Activated CD4-positive, alpha-beta T cell treated with anti-CD3 and anti-CD28 coated beads, Interleukin-2, amount 50 U/mL, for 1 hour (primary cell): Measurements from ENCODE around the gene TUBGCP2.

Experiments used
- DNase-seq: peaks from one replicate; pipeline ENCODE4 v3.0.0-alpha.2; 2020

Gene TUBGCP2, protein sequence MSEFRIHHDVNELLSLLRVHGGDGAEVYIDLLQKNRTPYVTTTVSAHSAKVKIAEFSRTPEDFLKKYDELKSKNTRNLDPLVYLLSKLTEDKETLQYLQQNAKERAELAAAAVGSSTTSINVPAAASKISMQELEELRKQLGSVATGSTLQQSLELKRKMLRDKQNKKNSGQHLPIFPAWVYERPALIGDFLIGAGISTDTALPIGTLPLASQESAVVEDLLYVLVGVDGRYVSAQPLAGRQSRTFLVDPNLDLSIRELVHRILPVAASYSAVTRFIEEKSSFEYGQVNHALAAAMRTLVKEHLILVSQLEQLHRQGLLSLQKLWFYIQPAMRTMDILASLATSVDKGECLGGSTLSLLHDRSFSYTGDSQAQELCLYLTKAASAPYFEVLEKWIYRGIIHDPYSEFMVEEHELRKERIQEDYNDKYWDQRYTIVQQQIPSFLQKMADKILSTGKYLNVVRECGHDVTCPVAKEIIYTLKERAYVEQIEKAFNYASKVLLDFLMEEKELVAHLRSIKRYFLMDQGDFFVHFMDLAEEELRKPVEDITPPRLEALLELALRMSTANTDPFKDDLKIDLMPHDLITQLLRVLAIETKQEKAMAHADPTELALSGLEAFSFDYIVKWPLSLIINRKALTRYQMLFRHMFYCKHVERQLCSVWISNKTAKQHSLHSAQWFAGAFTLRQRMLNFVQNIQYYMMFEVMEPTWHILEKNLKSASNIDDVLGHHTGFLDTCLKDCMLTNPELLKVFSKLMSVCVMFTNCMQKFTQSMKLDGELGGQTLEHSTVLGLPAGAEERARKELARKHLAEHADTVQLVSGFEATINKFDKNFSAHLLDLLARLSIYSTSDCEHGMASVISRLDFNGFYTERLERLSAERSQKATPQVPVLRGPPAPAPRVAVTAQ

DNA sequence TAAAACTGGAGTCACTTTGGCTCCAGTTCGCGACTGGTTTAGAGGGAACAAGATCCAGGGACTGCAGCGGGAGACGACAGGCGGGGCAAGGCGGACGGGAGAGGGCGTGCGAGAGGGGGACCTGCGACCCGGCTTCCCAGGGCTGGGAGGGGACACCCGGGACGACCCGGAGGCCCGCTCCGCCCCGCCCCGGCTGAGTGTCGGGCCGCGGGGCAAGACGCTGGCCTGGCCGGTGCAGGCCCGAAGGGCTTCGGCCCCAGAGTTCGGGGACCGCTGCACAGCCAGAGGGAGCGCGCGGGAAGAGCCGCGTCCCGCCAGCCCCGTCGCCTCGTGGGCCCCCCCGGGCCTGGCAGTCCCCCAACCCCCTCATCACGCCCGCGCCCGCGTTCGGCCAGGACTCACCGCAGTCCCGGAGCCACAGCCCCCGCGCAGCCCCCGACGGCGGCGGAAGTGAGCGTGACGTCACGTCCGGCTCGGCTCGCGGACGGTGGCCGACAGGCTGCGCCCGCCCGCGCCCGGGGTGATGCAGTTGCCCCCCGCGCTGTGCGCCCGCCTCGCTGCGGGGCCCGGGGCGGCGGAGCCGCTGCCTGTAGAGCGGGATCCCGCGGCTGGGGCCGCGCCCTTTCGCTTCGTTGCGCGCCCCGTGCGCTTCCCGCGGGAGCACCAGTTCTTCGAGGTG, at the start of gene TUBGCP2, which contains the start of gene ZNF511:
TUBGCP2 (minus strand) TSS at position 452 of the 679 bp plus-strand sequence. CDS start 5,931 bp downstream, outside the sequence.
ZNF511 (plus strand) TSS at position 494 of the 679 bp plus-strand sequence; CDS start at position 524, 30 bp downstream.
- DNase-seq, result peak; percentile 88

GRCh38 chr10:133357285-133358161, 48.9 kb upstream of the TUBGCP2 start, which contains the start of gene FUOM:
Gene FUOM (minus strand): TSS chr10:133358019. CDS start chr10:133358007, 12 bp downstream.
- DNase-seq, result peak; percentile 63

DNA sequence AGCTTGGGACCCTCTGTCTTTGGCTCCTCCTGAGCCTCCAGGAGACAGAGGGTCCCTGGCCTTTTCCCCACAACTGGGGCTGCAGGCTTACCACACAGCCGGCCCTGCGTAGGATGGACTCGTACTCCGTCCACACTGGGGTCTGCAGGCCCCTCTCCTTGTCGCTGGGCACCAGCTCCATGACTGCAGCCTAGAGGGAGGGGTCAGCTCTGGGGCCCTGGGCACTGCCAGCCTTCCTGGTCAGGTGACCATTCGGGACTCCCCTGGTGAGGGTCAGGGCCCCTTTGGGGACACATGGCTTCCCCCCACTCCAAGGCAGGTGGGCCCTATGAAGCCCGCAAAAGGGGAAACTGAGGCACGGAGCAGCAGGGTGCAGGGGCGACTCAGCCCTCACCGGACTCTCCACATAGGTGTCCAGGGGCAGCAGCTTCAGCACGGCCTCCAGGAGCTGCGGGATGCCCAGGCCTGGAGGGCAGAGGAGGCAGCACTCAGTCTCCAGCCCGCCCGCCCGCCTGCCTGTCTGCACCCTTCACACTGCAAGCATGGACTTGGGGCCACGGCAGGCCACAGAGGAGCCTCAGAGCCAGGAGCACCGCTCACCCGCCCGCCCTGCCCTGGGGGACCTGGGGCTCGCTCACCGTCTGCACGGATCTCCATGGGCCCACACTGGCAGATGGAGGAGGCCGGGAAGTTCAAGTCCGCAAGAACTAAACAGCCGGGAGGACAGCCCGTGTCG, 48.0 kb upstream of the TUBGCP2 start:
- DNase-seq, result no peak

DNA sequence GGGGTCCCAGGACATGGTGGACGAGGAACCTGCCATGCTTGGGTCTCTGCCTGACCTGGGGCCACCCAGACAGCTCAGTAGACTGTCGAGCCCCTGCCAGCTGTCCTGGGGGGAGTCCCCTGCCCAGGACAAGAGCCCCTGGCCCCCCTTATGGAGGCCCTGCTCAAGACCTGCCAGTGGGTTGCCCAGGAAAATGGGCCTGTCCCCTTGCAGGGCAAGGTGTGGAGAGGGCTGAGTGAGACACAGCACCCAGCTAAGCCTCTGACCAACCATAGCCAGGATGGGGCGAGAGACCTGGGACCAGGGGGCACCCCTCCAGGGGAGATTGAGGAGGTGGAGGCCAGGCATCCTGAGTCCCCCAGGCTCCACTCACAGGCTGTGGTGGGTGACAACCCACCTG, 47.3 kb upstream of the TUBGCP2 start:
- no peak for DNase-seq

DNA sequence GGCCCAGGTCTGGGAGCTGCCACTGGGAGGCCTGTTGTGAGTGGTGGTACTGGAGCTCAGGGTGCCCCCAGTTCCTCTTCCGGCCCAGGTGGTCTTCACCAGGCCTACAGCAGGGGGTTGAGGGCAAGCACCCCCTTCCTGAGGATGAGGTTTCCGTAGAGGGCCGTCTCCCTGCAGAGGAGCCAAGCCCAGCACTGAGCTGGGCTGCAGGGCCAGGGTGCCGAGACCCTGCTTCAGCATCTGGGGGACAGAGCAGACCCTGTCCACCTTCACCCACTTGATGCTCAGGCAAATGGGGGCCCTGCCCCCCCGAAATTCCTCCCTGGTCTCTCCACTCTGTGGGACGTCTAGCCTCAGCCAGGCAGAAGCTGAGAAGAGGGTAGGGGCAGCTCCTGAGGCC, 46.6 kb upstream of the TUBGCP2 start:
- no peak for DNase-seq

GRCh38 chr10:133354672-133355240, 46.1 kb upstream of the TUBGCP2 start:
- DNase-seq, result no peak

DNA sequence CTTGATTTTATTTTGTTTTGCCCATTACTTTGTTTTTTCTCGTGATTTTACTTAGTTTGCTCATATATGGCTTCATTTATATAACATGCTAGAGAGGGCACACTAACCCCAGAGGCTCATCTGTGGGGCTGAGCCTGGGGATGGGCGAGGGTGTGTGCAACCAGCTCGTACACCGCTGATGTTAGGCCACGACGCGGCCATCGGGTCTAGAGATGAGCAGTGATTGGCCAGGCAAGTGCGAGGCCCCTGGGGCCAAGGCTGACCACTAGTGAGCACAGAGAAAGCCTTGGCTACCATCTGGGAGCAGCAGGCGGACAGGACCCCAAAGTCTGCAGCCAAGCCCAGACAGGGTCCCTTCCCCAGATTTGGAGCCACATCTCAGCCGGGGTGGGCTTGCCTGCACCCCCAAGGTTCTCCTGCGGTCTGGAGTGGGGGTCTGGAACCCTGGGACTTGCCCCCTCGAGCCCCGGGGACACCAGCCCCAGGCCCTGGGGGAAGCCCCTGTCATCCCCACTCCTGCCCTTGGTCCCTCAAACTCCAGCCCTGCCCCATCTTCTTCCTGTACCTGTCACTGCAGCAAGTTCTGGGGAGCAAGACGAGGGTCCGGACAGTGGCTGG, 45.4 kb upstream of the TUBGCP2 start:
- DNase-seq, result no peak

- no peak for DNase-seq
Measured at GRCh38 chr10:133353202-133353959, 44.7 kb upstream of the TUBGCP2 start.

GRCh38 chr10:133351408-133352318, 43.0 kb upstream of the TUBGCP2 start:
- no peak for DNase-seq

DNA sequence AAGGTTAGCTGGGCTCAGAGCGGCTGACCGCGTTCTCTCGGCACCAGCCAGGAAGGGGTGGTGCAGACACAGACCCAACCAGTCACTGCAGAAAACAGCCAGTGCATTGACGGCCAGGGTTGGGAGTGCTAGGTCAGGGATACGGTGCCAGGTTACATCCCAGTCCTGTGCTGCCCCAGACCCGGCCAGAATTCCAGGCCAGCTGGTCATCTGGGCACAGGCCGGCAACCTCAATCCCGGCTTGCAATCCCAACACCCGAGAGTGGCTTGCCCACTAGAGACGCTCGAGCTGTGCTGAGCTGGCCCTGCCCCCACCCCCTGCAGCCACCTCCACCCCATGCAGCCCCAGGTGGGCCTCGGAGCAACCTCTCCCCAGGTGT, 42.3 kb upstream of the TUBGCP2 start:
- DNase-seq, result no peak

- no peak for DNase-seq
Measured at GRCh38 chr10:133350283-133350949, 41.7 kb upstream of the TUBGCP2 start.

- no peak for DNase-seq
Measured at GRCh38 chr10:133349577-133350011, 40.9 kb upstream of the TUBGCP2 start.

- no peak for DNase-seq
Measured at GRCh38 chr10:133349160-133349568, 40.5 kb upstream of the TUBGCP2 start.

GRCh38 chr10:133347710-133348517, 39.2 kb upstream of the TUBGCP2 start:
- DNase-seq, result no peak

GRCh38 chr10:133346413-133346812, 37.7 kb upstream of the TUBGCP2 start:
- no peak for DNase-seq

GRCh38 chr10:133344236-133344635, 35.6 kb upstream of the TUBGCP2 start:
- DNase-seq, result no peak

DNA sequence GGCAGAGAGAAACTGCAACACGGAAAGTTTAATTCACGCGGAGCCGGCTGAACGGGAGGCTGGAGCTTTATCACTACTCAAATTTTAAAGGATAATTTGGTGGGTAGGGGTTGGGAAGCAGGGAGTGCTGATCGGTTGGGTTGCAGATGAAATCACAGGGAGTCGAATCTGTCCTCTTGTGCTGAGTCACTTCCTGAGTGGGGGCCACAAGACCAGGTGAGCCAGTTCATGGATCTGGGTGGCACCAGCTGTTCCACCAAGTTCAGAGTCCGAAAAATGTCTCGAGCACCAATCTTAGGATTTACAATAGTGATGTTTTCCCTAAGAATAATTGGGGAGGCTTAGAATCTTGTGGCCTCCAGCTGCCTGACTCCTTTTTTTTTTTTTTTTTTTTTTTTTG, 34.9 kb upstream of the TUBGCP2 start:
- no peak for DNase-seq
